Activated naive CD4-positive, alpha-beta T cell treated with anti-CD3 and anti-CD28 coated beads, Interleukin-2, amount 10 ng/mL, durations not matched to agents 7 days and 5 days (primary cell): ENCODE measurements around the gene SLC5A11.

Experiments
- CTCF ChIA-PET: fragments of 350-600 bp; sonication (Branson Sonifier 250); formaldehyde crosslinking; loops from one replicate; lab custom pipeline; 2021; ENCODE audit warnings: antibody characterized with exemption; lab: Charles Lee
- DNase-seq: peaks from one replicate; pipeline ENCODE4 v3.0.0-alpha.2; 2020
- H3K27ac Mint-ChIP-seq: one replicate; pipeline ENCODE4 v1.8.0; 2021; ENCODE audit warnings: mild to moderate bottlenecking, moderate library complexity, mixed read lengths
- H3K27me3 Mint-ChIP-seq: one replicate; pipeline ENCODE4 v1.8.0; 2021; ENCODE audit warnings: mild to moderate bottlenecking, mixed read lengths
- H3K36me3 Mint-ChIP-seq: one replicate; pipeline ENCODE4 v1.8.0; 2021; ENCODE audit warnings: mixed read lengths
- H3K4me1 Mint-ChIP-seq: one replicate; pipeline ENCODE4 v1.8.0; 2021; ENCODE audit warnings: mixed read lengths
- H3K4me3 Mint-ChIP-seq: one replicate; pipeline ENCODE4 v1.8.0; 2021; ENCODE audit warnings: mild to moderate bottlenecking, moderate library complexity, mixed read lengths
- H3K9me3 Mint-ChIP-seq: one replicate; pipeline ENCODE4 v1.8.0; 2021; ENCODE audit warnings: mixed read lengths

Gene SLC5A11

GRCh38 chr16:24931091-24931490 lies 85.3 kb downstream of the SLC5A11 start:
- Mint-ChIP-seq H3K4me3 (no peak overlapping the region), H3K27me3 (no peaks in the 10 kb centered on the region), H3K36me3 (peaks cover 47% of the 10 kb centered on the region), H3K9me3 (no peaks in the 10 kb centered on the region), H3K4me1 (no peaks in the 10 kb centered on the region), H3K27ac (no peak overlapping the region)
- CTCF ChIA-PET, result no interaction called here
- DNase-seq, result no peak

- Mint-ChIP-seq H3K27me3 (no peaks in the 10 kb centered on the region), H3K4me3 (no peak overlapping the region), H3K27ac (no peak overlapping the region), H3K36me3 (peaks cover 47% of the 10 kb centered on the region), H3K4me1 (no peaks in the 10 kb centered on the region), H3K9me3 (no peaks in the 10 kb centered on the region)
- DNase-seq, result no peak
- CTCF ChIA-PET, result no interaction called here
These were observed 89.6 kb downstream of the SLC5A11 start for GRCh38 chr16:24935336-24935735.

DNA sequence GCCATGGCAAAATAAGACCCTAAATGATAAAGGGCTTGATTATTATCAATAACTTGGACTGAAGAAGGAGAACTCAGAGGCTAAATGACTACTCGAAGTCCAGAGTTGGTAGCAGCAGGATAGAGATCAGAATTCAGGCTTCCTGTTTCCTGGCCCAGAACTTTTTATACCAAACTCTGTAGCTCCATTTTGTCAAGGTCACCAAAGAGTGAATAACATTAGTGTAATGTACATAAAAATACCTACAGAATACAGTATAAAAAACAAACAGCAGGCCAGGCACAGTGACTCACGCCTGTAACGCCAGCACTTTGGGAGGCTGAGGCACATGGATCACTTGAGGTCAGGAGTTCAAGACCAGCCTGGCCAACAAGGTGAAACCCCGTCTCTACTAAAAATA lies 90.4 kb downstream of the SLC5A11 start:
- Mint-ChIP-seq H3K36me3 (peaks cover 48% of the 10 kb centered on the region), H3K4me3 (no peak overlapping the region), H3K27ac (no peak overlapping the region), H3K27me3 (no peaks in the 10 kb centered on the region), H3K4me1 (no peaks in the 10 kb centered on the region), H3K9me3 (no peaks in the 10 kb centered on the region)
- DNase-seq, result no peak
- CTCF ChIA-PET, result no interaction called here

DNA sequence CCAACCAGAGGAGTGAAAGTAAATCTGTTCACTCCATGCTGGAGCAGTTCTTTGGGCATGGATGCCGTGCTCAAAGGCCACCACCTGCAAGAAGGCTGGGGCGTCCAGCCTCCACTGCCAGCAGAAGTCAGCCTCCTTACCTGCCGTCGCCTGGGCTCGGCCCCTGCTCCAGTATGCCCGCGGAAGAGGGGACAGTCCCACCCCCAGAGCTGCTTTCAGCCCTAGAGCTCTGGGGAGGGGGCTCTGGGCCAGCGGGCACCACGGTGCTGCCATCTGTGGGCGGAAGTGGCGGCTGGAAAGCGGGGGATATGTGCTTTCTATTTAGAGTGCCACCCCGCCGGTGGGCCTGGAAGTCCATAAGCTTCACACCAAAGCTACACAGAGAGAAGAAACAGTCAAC lies 93.5 kb downstream of the SLC5A11 start:
- CTCF ChIA-PET, result no interaction called here
- Mint-ChIP-seq H3K4me3 (no peak overlapping the region), H3K27ac (no peak overlapping the region), H3K4me1 (no peaks in the 10 kb centered on the region), H3K27me3 (no peaks in the 10 kb centered on the region), H3K36me3 (peaks cover 48% of the 10 kb centered on the region), H3K9me3 (no peaks in the 10 kb centered on the region)
- no peak for DNase-seq

GRCh38 chr16:24939738-24940137 lies 94.0 kb downstream of the SLC5A11 start:
- peaks cover 46% of the 10 kb centered on the region for H3K36me3 Mint-ChIP-seq
- H3K4me1 Mint-ChIP-seq, result no peaks in the 10 kb centered on the region
- DNase-seq, result no peak
- H3K27ac Mint-ChIP-seq, result no peak overlapping the region
- CTCF ChIA-PET, result no interaction called here
- H3K9me3 Mint-ChIP-seq, result no peaks in the 10 kb centered on the region
- no peak overlapping the region for H3K4me3 Mint-ChIP-seq
- H3K27me3 Mint-ChIP-seq, result no peaks in the 10 kb centered on the region

DNA sequence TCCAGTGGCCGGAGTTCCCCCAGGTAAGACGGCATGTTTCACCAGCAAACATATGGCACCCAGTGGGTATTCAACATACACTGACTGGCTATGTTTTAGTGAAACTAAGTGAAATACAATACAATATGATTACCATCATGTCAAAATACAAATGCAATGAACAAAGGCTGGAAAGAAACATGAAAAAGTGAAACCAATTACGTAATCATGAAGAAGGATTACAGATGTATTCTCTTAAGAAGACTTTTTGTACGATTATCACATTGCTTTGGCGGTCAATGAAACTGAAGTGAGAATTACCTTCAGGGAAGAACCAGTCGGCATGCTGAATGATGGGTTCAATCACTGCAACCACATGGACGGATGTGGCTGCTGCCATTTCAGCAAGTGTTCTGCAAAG lies 97.7 kb downstream of the SLC5A11 start:
- Mint-ChIP-seq H3K9me3 (no peaks in the 10 kb centered on the region), H3K36me3 (peaks cover 51% of the 10 kb centered on the region), H3K27ac (no peak overlapping the region), H3K4me3 (no peak overlapping the region), H3K4me1 (no peaks in the 10 kb centered on the region), H3K27me3 (no peaks in the 10 kb centered on the region)
- CTCF ChIA-PET, result no interaction called here
- DNase-seq, result no peak

- Mint-ChIP-seq H3K9me3 (no peaks in the 10 kb centered on the region), H3K4me3 (no peak overlapping the region), H3K4me1 (no peaks in the 10 kb centered on the region), H3K36me3 (peaks cover 49% of the 10 kb centered on the region), H3K27ac (no peak overlapping the region), H3K27me3 (no peaks in the 10 kb centered on the region)
- CTCF ChIA-PET, result no interaction called here
- no peak for DNase-seq
These were observed 98.4 kb downstream of the SLC5A11 start for GRCh38 chr16:24944206-24944605.

GRCh38 chr16:24946155-24946554 lies 100.4 kb downstream of the SLC5A11 start:
- Mint-ChIP-seq H3K9me3 (no peaks in the 10 kb centered on the region), H3K27ac (no peak overlapping the region), H3K4me3 (no peak overlapping the region), H3K4me1 (no peaks in the 10 kb centered on the region), H3K36me3 (peaks cover 49% of the 10 kb centered on the region), H3K27me3 (no peaks in the 10 kb centered on the region)
- CTCF ChIA-PET, result no interaction called here
- no peak for DNase-seq

DNA sequence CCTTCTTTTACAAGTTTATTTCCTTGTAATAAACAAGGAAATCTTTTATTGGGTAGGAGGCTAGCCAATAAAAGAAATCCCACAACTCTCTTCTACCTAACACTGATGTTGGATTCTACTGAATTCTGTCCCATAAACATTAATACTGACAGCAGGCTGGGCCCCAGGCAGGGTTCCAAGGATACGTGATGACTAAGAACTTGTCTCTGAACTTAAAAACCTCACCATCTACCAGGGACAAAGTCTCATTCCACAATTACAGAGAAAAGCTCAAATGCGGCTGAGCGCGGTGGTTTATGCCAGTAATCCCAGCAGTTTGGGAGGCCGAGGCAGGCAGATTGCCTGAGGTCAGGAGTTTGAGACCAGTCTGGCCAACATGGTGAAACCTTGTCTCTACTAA lies 104.5 kb downstream of the SLC5A11 start:
- CTCF ChIA-PET, result interaction anchor here (0.9 kb wide), 1 partner anchor 17 kb away, joined by 3 read pairs; no protein-coding TSS in a partner anchor
- H3K4me1 Mint-ChIP-seq, result no peaks in the 10 kb centered on the region
- H3K27ac Mint-ChIP-seq, result no peak overlapping the region
- H3K36me3 Mint-ChIP-seq, result peaks cover 58% of the 10 kb centered on the region
- no peaks in the 10 kb centered on the region for H3K9me3 Mint-ChIP-seq
- H3K4me3 Mint-ChIP-seq, result no peak overlapping the region
- no peak for DNase-seq
- H3K27me3 Mint-ChIP-seq, result no peaks in the 10 kb centered on the region

GRCh38 chr16:24953306-24953705 lies 107.5 kb downstream of the SLC5A11 start:
- Mint-ChIP-seq H3K9me3 (no peaks in the 10 kb centered on the region), H3K4me3 (no peak overlapping the region), H3K36me3 (peaks cover 54% of the 10 kb centered on the region), H3K27ac (no peak overlapping the region), H3K4me1 (no peaks in the 10 kb centered on the region), H3K27me3 (no peaks in the 10 kb centered on the region)
- CTCF ChIA-PET, result no interaction called here
- DNase-seq, result no peak

DNA sequence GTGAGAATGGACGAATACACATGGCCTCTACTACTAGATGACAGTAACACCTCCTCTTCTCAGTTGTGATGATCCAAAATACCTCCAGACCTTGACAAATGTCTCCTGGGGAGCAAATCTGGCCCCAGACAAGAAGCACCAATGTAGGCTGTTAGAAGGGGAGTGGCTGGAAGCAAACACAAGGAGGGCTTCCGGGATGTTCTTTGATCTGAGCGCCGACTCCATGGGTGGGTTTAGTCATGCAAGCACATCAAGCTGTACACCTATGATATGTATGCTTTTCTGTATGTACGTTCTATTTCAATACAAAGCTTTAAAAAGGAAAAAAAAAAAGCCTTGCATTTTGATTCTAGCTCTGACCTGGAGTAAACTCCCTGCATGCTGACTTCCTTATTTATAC lies 108.0 kb downstream of the SLC5A11 start:
- no peak overlapping the region for H3K27ac Mint-ChIP-seq
- no peaks in the 10 kb centered on the region for H3K4me1 Mint-ChIP-seq
- DNase-seq, result no peak
- CTCF ChIA-PET, result no interaction called here
- no peaks in the 10 kb centered on the region for H3K27me3 Mint-ChIP-seq
- no peaks in the 10 kb centered on the region for H3K9me3 Mint-ChIP-seq
- H3K36me3 Mint-ChIP-seq, result peaks cover 54% of the 10 kb centered on the region
- H3K4me3 Mint-ChIP-seq, result no peak overlapping the region

- Mint-ChIP-seq H3K27me3 (no peaks in the 10 kb centered on the region), H3K4me1 (no peaks in the 10 kb centered on the region), H3K27ac (no peak overlapping the region), H3K36me3 (peaks cover 54% of the 10 kb centered on the region), H3K9me3 (no peaks in the 10 kb centered on the region), H3K4me3 (no peak overlapping the region)
- no peak for DNase-seq
- CTCF ChIA-PET, result no interaction called here
These were observed 108.4 kb downstream of the SLC5A11 start for GRCh38 chr16:24954137-24954536.

- no peaks in the 10 kb centered on the region for H3K4me1 Mint-ChIP-seq
- no peak for DNase-seq
- no peak overlapping the region for H3K4me3 Mint-ChIP-seq
- H3K36me3 Mint-ChIP-seq, result peaks cover 53% of the 10 kb centered on the region
- CTCF ChIA-PET, result no interaction called here
- no peaks in the 10 kb centered on the region for H3K9me3 Mint-ChIP-seq
- no peak overlapping the region for H3K27ac Mint-ChIP-seq
- H3K27me3 Mint-ChIP-seq, result no peaks in the 10 kb centered on the region
These were observed 110.4 kb downstream of the SLC5A11 start for GRCh38 chr16:24955975-24956731.

DNA sequence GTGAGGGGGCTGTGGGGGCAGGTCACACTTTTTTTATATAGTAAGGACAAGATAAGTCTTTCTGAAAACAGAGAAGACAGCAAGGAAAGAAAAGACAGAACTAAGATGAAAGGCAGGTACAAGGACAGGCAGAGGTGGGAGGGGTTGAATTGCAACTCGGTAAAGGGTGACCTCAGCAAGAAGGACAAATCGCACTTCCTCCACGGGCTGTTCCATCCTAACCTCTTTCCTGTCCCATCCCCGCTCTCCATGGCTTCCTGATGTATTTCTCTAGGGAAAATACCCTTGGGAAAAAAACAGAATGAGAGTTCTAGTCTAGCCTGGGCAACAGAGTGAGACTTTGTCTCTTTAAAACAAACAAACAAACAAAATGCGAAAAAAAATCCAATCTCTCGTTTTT lies 112.1 kb downstream of the SLC5A11 start:
- CTCF ChIA-PET, result no interaction called here
- Mint-ChIP-seq H3K27ac (no peak overlapping the region), H3K27me3 (no peaks in the 10 kb centered on the region), H3K9me3 (peaks cover 8% of the 10 kb centered on the region), H3K4me3 (no peak overlapping the region), H3K36me3 (peaks cover 57% of the 10 kb centered on the region), H3K4me1 (no peaks in the 10 kb centered on the region)
- no peak for DNase-seq
